Esophagus squamous epithelium (tissue), 4 donors: ENCODE data around the gene RARRES1.

Source experiments
- POLR2A ChIP-seq, 4 donors: fragments of 450-650 bp; IDR thresholded peaks; one replicate each; pipeline ENCODE4 v1.6.1; 2017; ENCODE audit warnings: antibody characterized with exemption in 4 of 4, mild to moderate bottlenecking in 4 of 4, moderate library complexity in 3 of 4
- TF ChIP-seq, protein P1 (sequence below), 6 experiments: fragments of 450-650 bp in 4 of 6; fragments of 200-600 bp in 2 of 6; sonication (generic) in 2 of 6; IDR thresholded peaks; one replicate each; pipeline ENCODE4 v1.5.1; 2016 to 2019; ENCODE audit warnings: antibody characterized with exemption in 6 of 6, mild to moderate bottlenecking in 4 of 6, moderate library complexity in 4 of 6

DNA sequence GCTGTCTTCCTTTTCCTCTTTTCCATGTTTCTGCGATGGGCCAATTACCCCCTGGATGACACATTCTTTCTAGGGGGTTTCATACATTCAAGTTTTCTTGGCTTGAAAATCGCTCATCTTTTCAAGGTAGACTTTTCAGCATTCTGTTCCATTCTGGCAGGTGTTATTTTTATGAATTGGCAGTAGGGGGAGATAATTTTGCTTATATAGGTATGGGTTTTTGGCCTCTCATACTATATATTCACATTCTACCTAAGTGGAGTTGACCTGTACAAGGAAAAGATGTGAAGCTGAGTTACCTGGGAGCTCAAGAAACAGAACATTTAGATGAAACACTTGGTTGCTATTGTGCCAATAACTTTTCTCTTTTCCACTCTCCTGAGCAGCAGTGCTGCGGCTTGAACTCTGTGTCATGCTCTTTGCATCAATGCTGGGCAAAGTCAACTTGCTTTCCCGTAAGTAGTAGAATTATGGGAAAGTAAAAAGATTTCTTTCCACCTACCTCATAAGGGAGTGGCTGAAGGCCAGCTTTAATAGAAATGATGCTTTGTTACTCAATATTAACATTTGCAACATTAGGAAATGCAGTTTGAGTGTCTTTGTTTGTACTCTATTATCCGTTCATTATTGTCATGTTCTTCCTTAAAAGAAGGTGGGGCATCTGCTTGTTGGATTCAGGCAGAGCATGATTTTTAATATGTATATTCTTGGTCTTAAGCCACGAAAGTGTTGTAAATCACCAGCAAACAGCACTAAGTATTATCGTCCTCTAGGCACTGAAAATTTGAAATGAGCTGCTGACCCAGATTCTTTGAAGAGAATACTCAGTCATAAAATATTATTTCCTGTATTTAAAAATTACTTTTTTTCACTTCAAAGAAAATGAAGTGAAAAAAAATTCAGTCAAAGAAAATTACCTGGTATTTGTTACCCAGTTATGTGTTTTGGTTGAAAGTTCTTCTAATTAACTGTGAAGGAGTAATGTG, 41.9 kb upstream of the RARRES1 start:
- TF ChIP-seq, protein P1, sequence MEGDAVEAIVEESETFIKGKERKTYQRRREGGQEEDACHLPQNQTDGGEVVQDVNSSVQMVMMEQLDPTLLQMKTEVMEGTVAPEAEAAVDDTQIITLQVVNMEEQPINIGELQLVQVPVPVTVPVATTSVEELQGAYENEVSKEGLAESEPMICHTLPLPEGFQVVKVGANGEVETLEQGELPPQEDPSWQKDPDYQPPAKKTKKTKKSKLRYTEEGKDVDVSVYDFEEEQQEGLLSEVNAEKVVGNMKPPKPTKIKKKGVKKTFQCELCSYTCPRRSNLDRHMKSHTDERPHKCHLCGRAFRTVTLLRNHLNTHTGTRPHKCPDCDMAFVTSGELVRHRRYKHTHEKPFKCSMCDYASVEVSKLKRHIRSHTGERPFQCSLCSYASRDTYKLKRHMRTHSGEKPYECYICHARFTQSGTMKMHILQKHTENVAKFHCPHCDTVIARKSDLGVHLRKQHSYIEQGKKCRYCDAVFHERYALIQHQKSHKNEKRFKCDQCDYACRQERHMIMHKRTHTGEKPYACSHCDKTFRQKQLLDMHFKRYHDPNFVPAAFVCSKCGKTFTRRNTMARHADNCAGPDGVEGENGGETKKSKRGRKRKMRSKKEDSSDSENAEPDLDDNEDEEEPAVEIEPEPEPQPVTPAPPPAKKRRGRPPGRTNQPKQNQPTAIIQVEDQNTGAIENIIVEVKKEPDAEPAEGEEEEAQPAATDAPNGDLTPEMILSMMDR (IDR thresholded peaks at IDR 0.05) = no peak
- no peak for TF ChIP-seq POLR2A (IDR thresholded peaks at IDR 0.05)
